Mammary epithelial cell (primary cell): ENCODE results near the gene BDH2.

ENCODE experiments used
- CTCF ChIP-seq, 2 donors: IDR thresholded peaks in 1 of 2; conservative IDR thresholded peaks in 1 of 2; 2 replicates each; pipeline ENCODE4 v1.5.1; 2011 to 2012; ENCODE audit warnings: inconsistent platforms in 2 of 2, low read length in 2 of 2, mild to moderate bottlenecking in 2 of 2, control low read depth in 1 of 2, low read depth in 1 of 2; ENCODE audit not compliant: insufficient read depth in 1 of 2; ENCODE audit errors: extremely low read depth in 1 of 2
- EZH2 ChIP-seq: IDR thresholded peaks from 2 replicates; pipeline ENCODE4 v1.6.1; 2012; ENCODE audit warnings: low read length, inconsistent platforms, borderline replicate concordance

GRCh38 chr4:103137446-103137827 lies 37.8 kb upstream of the BDH2 start:
- no peak for TF ChIP-seq EZH2
- TF ChIP-seq CTCF (conservative IDR thresholded peaks at IDR 0.05 in 1 of 2, IDR thresholded peaks at IDR 0.05 in 1 of 2; ENCODE audit: extremely low read depth in 1 of 2, insufficient read depth in 1 of 2, low read depth in 1 of 2, low read length in 2 of 2), result no peak
